HL-60/S4 (cell line): ENCODE measurements around the gene BCL11A.

Experiments
- in situ Hi-C: fragments of 300-500 bp; cut with MboI; formaldehyde crosslinking; loops from 2 replicates; pipeline ENCODE4 v1.14.3; 2022; ENCODE audit warnings: low sequenced_read_pairs

The BCL11A gene

GRCh38 chr2:60549238-60549927, 4.1 kb downstream of the BCL11A start:
- in situ Hi-C loops, result no loop called here

GRCh38 chr2:60548845-60549237, 4.6 kb downstream of the BCL11A start:
- in situ Hi-C loops, result no loop called here

DNA sequence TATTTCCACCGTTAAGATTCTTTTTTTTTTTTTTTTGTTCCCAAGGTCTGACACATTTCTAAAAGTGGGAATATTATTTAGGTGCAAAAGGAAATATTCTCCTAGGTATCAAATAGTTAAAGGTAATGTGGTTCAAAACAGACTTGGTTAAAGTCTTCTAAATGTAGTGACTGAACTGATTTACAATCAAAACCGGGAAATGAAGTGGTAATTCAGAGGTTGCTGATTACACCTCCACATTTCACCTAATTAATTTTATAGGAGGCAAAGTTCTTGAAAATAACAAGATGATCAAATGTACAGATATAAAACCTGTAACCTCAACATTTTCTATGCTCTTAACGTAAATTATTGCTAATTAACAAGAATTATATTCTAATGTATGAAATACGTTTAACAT, 5.1 kb downstream of the BCL11A start:
- in situ Hi-C loops, result no loop called here

GRCh38 chr2:60547841-60548240, 5.6 kb downstream of the BCL11A start:
- in situ Hi-C loops, result no loop called here

GRCh38 chr2:60546756-60547420, 6.6 kb downstream of the BCL11A start:
- in situ Hi-C loops, result no loop called here

DNA sequence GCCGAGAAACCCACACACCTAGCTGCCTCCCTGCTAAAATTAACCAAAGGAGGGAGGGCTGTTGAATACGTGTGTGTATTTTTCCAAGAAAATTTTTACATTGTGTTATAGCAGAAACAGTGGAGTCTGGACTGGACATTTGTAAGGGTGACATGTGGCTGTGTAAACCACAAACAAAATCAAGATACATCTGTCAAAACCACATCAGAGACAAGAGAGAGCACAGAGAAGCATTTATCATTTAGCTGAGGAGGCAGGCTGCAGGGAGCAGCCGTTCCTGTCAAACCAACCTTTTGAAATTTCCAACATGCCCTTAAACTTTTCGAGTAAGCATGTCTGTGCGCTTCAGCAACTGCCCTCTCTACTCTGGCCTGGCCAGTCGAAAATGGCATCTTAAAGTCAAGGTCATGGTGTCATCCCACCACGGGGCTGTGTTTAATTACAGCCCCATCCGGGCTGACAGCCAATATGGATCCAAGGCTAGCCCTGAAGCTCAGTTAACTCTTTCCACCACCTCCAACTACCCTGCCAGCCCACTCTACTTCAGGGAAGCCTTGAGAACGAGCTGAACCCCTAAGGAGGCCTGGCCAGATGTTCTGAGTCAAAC, 8.4 kb downstream of the BCL11A start:
- in situ Hi-C loops, result no loop called here

DNA sequence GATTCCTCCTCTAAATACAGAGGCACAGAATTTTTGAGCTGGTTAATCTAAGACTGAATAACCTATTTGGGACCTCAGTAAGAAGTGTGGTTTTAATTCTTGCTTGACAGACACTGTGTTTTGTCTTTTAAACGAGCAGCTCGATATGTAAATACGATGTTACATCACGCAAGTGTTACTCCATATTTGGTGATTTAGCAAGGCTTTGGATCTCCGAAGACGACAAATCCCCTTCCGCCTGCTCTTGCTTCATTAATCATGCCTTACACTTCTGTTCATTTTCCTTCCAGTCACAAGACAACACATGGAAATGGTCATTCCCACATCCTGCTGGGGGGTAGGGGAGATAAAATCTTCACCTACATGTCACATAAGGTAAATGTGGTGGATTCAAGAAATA, 9.4 kb downstream of the BCL11A start:
- in situ Hi-C loops, result no loop called here

DNA sequence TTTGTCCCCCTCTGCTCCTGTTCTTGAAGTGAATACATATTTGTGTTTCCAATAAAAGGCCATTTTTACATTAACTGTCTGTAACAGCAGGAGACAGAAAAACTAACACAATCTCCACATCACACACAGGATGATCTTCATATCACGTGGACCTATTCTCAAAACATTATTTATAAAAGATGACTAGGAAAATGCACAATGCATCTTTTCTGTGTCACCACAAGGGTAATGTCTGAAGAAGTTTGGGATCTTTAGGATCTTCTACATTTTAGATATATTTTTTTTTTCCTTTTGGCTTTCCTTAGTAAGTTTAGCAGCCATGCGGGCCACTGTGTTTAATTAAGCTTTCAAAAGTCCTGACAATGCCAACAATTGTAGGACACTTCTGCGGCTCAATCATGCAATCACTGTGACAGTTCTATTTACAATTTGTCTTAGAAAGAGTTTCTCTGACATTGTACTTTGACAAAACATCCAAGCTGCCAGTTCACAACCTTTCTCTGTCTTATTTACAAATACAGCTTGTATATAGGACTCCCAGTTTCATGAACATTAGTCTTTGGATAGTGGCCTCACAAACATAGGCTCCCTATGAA, 12.3 kb downstream of the BCL11A start:
- in situ Hi-C loops, result no loop called here

DNA sequence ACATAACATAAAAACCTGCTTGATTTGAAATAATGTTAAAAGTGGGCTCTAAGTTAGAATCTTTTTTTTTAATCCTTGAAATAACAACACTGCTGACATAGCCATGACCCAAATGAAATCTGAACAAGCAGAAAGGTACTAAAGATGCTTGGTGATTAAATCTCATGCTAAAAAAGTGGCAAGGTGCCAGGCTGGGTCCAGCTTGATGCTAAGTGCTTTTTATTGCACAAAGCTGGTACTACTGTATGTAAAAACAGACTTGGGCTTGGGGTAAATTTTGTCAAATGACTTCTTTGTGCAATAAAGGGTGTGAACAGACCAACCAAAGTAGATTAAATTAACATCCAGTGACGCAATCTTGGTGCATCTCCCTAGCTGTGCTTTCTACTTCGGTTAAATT, 13.4 kb downstream of the BCL11A start:
- in situ Hi-C loops, result no loop called here

DNA sequence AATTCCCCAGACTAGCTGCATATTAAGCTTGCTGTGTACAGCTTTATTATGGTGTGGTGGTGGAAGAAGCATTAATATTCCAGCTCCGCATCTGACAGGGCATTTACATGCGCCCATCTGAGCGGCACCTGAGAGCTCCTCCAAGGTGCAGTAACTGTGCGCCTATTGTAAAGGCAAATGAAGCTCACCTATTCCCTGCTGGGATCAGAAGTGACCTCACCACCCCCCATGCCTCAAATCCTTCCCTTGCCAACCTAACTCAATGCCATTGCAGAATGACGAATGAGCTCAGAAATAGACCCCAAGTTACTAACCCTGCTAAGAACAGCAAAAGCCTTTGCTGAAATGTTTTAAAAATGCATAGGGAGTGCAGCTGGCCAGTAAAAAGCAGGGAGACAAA, 14.3 kb downstream of the BCL11A start:
- in situ Hi-C loops, result no loop called here

- in situ Hi-C loops, result no loop called here
These were observed 15.4 kb downstream of the BCL11A start for GRCh38 chr2:60538101-60538500.

- in situ Hi-C loops, result no loop called here
These were observed 16.7 kb downstream of the BCL11A start for GRCh38 chr2:60536746-60537145.

- in situ Hi-C loops, result no loop called here
These were observed 17.7 kb downstream of the BCL11A start for GRCh38 chr2:60535685-60536312.

DNA sequence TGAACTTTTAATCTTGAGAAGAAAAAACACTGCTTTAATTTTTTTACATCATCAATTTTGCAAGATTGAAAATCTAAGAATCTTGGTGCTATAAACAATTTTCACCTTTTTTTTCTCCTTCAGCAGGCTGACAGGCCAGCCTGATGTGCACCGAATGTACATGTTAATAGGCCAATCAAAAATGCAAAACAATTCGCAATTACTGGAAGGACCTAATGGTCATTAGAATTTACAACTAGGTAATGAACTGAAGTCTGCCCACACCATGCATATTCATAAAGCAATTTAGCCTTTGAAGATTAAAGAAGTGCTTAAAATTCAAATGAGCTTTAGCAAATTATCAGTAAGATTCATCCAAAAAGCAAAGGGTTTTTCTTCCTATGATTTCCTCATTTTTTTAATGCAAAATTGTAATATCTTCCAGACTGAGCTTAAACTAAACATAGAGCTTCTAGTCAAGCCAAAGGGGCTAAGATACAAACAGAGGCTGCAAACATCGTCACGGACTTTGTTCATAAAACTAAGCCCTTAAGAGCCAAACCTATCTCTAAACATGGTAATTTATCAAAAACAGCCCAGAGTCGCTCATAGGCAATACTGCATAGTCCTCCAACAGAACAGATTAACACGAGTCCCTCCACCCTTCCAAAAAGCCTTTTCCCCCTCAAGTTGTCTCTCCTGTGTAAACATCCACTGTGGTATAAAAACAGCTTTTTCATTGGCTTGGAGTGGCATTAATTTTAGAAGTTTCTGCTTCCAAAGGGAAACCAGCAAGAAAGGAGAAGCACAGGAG, 18.4 kb downstream of the BCL11A start:
- in situ Hi-C loops, result no loop called here

- in situ Hi-C loops, result no loop called here
These were observed 19.3 kb downstream of the BCL11A start for GRCh38 chr2:60534052-60534685.

DNA sequence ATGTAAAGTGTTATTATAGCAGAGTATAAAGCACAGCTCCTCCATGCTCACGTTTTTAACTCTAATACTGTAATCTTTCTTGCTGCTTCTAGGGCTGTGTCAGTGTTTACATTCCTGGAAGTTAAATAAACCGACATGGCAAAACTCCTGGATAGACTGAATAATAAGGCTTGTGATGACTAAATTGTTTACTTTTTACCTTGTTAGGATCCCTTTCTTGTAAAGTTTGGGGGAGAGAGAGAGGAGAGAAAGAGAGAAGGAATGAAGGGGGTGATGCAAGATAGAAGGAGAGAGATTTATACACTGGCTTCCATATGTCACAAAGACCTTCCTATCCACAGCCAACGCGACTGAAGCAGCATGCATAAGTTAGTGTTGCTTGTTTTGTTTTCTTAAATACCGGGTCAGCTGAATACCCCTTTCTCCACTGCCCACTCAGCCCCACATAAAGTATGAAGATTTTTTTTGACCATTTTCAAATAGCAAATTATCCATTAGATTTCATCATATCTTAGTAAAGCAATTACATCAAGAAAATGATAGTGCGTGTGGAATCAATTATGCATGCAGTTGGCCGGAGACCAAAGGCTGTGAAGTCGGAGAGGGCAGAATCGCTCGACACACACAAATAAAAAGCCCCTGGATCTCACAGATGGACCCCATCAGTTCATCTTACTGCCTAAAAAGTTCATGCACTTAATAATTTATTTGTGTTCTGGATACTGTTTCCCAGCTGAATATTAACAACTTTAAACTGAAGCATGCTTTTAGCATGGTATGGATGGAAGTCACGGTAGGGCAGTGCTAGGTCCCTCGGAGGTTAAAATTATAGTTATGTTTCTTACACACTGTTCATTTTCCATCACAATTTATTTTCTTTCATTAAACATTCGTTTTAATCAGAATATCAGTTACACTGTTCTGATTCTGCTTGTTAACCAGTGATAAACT, 20.1 kb downstream of the BCL11A start:
- in situ Hi-C loops, result no loop called here

- in situ Hi-C loops, result no loop called here
These were observed 21.0 kb downstream of the BCL11A start for GRCh38 chr2:60532421-60532820.

DNA sequence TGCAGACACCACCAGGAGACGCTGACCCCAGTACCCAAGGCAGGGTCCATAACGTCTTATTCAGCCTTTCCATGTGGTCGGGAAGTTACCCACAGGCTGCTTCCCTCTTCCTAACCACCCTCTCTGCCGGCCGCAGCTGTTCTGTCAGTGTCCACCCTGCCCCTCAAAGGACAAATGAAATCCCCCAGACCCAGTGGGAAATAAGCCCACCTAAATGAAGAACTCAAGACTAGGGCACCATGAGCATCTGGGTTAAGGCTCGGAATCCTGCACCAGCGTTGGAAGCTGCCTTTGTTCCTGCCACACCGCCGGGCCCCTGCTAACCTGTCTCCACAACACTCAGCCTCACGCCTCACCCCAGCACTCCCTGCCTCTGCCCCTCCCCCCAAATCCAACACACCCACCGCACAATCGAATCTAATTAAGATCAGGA, 21.7 kb downstream of the BCL11A start:
- in situ Hi-C loops, result no loop called here

DNA sequence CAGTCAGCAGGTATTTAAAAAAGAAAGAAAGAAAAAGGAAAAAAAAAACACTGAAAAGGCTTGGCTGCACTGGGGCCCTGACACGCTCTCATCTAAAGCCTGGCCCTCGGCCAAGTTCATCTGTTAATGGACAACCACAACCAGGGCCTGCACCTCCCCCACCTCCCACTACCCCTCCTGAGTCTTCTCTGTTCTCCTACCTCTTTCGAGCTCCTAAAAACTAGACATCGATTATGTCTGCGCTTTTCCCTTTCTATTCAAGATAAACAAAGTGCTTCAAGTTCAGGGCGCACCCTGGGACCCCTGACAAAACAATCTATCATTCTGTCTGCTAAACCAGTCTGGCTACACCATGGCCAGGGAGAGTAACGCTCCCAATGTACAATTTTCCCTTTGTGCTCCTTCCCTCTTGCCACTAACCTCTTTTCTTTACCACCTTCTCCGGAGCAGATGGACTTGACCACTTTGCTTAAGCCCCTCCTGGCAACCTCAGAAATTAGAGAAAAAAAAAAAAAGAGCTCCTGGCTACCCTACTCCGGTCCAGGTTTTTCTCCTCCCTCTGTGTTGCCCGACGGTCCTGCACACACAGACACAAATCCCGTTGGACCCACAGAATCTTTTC, 22.7 kb downstream of the BCL11A start:
- in situ Hi-C loops, result no loop called here
